Lower leg skin (tissue), 4 donors: ENCODE results near the gene GNG2. TPM values are rescaled to one million over a fixed set of nuclear protein-coding genes. Genes with fewer than 3 reads are reported as not detected.

Experiments used
- DNase-seq, 2 donors: peaks; one replicate each; pipeline ENCODE4 v3.0.0-alpha.2; 2019; ENCODE audit warnings: low spot score in 2 of 2
- H3K4me3 ChIP-seq: fragments of 200-600 bp; sonication (generic); 2 replicates; pipeline ENCODE4 v1.5.1; 2017; ENCODE audit warnings: mild to moderate bottlenecking, low read depth; ENCODE audit not compliant: poor library complexity, severe bottlenecking
- CTCF ChIP-seq, 3 donors: fragments of 450-650 bp; IDR thresholded peaks; one replicate each; pipeline ENCODE4 v1.5.1; 2016; ENCODE audit warnings: antibody characterized with exemption in 3 of 3, mild to moderate bottlenecking in 3 of 3, moderate library complexity in 2 of 3
- POLR2A ChIP-seq, 2 donors: fragments of 450-650 bp; IDR thresholded peaks; one replicate each; pipeline ENCODE4 v1.6.1; 2016 to 2017; ENCODE audit warnings: antibody characterized with exemption in 2 of 2, mild to moderate bottlenecking in 1 of 2, moderate library complexity in 1 of 2
- WGBS, 2 donors: methylation state at CpG; one replicate each; pipeline ENCODE4 v1.1.5; 2018; 5-methylcytosine and 5-hydroxymethylcytosine counted together
- intact Hi-C: fragments of 100-400 bp; cut with DNase I; formaldehyde crosslinking; loops from one replicate; pipeline ENCODE4 v1.15.0; 2023; ENCODE audit warnings: low total_unique reads
- total RNA-seq, 4 donors: library from RNA; depleted of rRNA; stranded (reverse); fragments of >200 nt; gene quantifications; one replicate each; pipeline ENCODE4 v1.1.0, GENCODE V29; 2016

GNG2 gene
- total RNA-seq, 4 donors from 2014 or later = 4.0 to 6.6 (median 5.0) TPM

GRCh38 chr14:51979088-51979709, 118.8 kb downstream of the GNG2 start:
- intact Hi-C loops = no loop called here
- peak; percentile 79 to 96 for DNase-seq
- 24 to 27% methylated on average over 17 of the region's 17 CpGs for WGBS, 2 donors
- TF ChIP-seq POLR2A (IDR thresholded peaks at IDR 0.05) (no peak), CTCF (IDR thresholded peaks at IDR 0.05) (peak in 1 of 3 donors; percentile 68)
- H3K4me3 ChIP-seq = no peak overlapping the region

GRCh38 chr14:51981218-51981854, 120.9 kb downstream of the GNG2 start:
- no peak for DNase-seq
- 85 to 90% methylated on average over 4 of the region's 4 CpGs for WGBS, 2 donors
- intact Hi-C loops = no loop called here
- H3K4me3 ChIP-seq = no peak overlapping the region
- no peak for TF ChIP-seq CTCF (IDR thresholded peaks at IDR 0.05)
- no peak for TF ChIP-seq POLR2A (IDR thresholded peaks at IDR 0.05)

- no peak overlapping the region for H3K4me3 ChIP-seq
- intact Hi-C loops = no loop called here
- 78 to 92% methylated on average over 1 of the region's 1 CpG for WGBS, 2 donors
- TF ChIP-seq POLR2A (IDR thresholded peaks at IDR 0.05) = no peak
- no peak for TF ChIP-seq CTCF (IDR thresholded peaks at IDR 0.05)
- DNase-seq = no peak
Measured at GRCh38 chr14:51988221-51988620, 127.8 kb downstream of the GNG2 start.

GRCh38 chr14:51989293-51990234, 129.2 kb downstream of the GNG2 start, which contains the start of gene RTRAF:
RTRAF (plus strand) TSS chr14:51989546; CDS start chr14:51989640, 94 bp downstream.
- TF ChIP-seq CTCF (IDR thresholded peaks at IDR 0.05) (no peak), POLR2A (IDR thresholded peaks at IDR 0.05) (peak in 1 of 2 donors; percentile 58)
- H3K4me3 ChIP-seq = peak within 1 kb of the TSS; percentile 92
- 0% methylated on average over 50 to 57 of the region's 72 CpGs for WGBS, 2 donors
- intact Hi-C loops = loop anchor here (5.0 kb wide), 1 partner anchor 618 kb away; no protein-coding TSS in a partner anchor
- peak; percentile 89 to 98 for DNase-seq

- WGBS, 2 donors = 78 to 79% methylated on average over 3 of the region's 3 CpGs
- intact Hi-C loops = loop anchor here (5.0 kb wide), 1 partner anchor 617 kb away; no protein-coding TSS in a partner anchor
- TF ChIP-seq CTCF (IDR thresholded peaks at IDR 0.05) = no peak
- no peak for TF ChIP-seq POLR2A (IDR thresholded peaks at IDR 0.05)
- no peak for DNase-seq
- H3K4me3 ChIP-seq = no peak overlapping the region
Measured at GRCh38 chr14:51990488-51990887, 130.1 kb downstream of the GNG2 start.
